ENCODE results near the gene SNPH.

The SNPH gene

DNA sequence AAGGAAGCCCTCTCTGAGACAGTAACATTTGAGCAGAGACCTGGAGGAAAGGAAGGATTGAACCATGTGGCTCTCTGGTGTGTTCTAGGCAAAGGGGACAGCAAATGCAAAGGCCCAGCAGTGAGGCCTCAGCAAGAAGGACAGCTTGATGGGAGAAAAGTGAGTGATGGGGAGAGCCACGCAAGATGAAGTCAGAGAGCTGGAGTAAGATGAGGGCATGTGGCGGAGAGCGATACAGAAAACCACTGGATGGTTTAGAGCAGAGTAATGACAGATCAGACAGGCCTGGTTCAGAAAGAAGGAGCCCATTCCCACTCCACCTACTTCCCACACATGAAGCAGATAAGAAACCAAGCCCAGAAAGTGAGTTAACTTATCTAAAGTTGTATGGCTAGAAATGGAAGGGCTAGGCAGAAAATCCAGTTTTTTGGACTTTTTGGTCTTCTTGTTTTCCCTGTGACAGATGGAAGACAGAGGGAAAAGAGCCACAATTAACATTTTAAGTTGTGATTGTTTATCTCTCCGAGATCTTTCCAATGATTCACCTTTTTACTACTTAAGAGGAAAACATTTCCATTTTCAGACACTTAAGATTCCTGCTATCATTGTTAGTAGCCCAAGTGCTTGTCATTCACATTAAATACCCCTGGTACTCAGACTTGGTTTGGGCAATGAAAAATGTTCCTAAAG, 723 bp upstream of the SNPH start:
- no peak for DNase-seq (ENCODE audit: low read depth in 2 of 2)

DNA sequence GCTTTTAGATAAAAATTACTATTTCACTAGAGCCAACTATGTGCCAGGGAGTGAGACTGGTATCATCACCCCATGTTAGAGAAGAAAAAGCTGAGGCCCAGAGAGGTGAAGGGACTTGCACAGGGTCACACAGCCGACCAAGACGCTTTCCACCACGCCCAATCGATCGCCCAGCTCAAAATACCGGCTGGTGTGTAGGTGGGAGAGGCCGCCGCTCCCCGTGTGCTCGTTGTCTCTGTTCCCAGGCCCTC, 253 bp upstream of the SNPH start:
- DNase-seq (ENCODE audit: low read depth in 2 of 2), result no peak

DNA sequence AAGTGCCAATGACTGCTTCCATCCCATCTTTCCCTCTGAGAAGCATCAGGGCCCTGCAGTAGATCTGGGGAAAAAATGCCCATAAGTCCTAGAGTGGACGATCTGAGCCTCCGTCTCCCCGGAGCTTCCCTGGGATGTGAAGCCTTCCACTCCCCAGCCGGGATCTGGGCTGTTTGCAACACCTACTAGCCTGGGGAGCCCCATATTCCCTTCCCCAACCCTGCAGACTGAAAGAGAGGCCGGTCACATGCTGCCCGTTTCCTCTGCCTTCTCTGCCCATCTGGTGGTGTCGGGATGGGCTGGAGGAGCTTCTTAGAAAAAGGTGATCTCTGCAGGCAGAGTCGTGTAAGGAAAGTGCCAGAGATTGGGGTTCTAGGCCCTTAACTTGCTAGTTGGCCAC, 1.1 kb downstream of the SNPH start:
- DNase-seq (ENCODE audit: low read depth in 2 of 2), result no peak

DNA sequence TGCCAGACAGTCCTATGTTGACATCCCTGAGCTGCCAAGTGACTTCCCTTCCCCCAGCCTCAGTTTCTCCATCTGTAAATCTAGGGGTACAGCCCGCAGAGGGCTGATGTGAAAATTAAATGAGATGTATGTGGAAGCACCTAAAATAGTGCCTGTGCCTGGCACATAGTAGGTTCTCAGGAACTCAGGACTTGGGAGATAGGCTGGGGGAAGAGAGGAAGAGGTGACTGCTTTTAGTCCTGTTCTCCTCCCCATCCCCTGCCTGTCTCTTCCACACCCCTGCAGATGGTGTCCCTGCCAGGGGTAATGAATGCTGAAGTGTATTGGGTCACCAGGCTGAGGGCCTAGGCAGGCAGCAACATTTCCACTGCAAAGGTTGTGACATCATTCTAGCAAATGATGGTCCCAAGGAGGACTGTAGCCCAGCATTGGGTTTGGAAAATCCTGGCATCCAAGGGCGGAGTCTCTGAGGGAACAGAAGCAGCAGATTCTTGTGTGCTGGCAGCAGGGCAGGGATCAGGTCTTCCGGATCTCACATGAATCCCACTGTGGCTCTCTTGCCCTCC, 1.8 kb downstream of the SNPH start:
- DNase-seq (ENCODE audit: low read depth in 2 of 2), result no peak

DNA sequence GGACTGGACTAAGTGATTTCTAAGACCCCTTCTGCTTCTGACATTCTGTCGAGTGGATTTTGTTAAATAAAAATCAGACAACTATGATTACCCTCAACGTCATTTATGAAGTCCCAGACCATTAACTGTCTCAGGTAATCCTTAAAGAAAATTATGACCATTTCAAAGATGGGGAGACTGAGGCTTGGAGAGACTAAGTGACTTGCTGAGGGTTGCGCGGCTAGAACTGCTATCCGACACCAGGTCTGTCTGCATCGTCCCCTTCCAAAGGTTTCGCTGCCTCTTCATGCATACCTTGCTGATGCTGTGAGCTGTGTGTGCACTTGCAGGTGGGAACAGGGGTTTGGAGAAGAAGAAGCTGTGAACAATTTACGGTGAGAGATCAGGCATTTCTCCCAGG, 3.1 kb downstream of the SNPH start:
- DNase-seq (ENCODE audit: low read depth in 2 of 2), result no peak

DNA sequence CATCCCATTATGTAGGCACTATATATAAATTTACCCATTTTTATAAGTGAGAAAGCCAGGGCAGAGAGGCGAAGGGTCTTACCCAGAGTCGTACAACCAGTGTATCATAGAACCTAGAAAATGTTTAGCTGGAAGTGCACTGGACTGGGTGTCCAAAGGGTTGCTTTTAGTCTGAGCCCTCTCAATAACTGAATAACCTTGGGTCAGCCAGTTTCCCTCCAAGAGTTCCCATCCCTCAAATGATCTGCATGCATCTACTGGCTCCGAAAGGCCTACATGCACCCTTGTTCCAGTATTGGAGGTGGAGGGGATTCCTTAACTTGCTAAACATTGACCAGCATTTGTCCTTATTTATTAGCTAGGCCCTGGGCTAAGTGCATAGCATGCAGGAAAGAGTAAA, 3.8 kb downstream of the SNPH start:
- no peak for DNase-seq (ENCODE audit: low read depth in 2 of 2)

DNA sequence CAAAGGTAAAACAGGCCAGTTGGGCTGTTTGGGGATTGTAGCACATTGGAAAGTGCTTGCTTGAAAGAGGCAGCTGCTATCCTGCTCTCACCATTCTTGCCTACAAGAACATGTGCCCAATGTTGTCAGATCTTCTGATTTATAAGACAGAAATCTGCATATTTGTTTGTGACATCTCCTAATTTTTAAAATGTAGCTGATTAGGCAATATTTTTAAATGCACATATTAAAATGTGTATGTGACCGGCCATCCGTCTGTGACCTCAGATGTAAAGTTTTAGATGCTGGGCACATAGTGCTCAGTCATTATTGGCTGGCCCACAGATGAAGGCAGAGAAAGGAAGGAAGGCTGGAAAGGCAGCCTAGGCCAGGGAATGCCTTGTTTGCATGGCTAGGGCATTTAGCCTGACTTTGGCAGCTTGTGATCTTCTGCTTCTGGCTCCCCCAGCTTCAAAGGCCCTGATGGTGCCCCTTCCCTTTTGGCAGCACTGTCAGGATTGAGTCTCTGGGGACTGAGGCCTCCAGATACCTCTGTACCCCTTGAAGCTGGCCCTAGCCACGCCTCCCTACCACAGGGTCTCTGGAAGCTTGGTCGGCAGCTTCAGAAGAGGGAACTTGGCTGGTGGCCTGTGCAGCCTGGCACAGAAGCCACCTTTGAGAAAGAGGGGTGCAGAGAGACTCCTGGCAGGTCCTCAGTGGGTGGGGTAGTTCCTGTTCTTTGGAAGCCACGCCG, 6.4 kb downstream of the SNPH start:
- DNase-seq (ENCODE audit: low read depth in 2 of 2), result no peak

DNA sequence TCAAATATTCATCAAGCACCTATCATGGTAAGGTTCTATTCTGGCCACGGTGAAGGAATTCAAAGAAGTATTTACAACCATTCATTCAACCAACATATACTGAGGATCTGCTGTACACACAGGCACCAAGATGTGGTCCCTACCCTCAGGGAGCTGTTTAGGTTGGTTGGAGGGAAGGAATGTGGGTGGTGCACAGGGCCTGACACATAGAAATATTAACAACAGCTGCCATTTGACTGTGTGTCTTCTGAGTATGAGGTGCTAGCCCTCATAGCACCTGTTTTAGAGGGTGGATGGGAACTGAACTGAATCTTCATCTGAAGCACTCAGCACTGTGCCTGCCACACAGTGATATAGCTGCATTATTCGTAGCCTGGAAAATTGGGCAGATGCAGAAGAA, 7.3 kb downstream of the SNPH start:
- DNase-seq (ENCODE audit: low read depth in 2 of 2), result no peak

DNA sequence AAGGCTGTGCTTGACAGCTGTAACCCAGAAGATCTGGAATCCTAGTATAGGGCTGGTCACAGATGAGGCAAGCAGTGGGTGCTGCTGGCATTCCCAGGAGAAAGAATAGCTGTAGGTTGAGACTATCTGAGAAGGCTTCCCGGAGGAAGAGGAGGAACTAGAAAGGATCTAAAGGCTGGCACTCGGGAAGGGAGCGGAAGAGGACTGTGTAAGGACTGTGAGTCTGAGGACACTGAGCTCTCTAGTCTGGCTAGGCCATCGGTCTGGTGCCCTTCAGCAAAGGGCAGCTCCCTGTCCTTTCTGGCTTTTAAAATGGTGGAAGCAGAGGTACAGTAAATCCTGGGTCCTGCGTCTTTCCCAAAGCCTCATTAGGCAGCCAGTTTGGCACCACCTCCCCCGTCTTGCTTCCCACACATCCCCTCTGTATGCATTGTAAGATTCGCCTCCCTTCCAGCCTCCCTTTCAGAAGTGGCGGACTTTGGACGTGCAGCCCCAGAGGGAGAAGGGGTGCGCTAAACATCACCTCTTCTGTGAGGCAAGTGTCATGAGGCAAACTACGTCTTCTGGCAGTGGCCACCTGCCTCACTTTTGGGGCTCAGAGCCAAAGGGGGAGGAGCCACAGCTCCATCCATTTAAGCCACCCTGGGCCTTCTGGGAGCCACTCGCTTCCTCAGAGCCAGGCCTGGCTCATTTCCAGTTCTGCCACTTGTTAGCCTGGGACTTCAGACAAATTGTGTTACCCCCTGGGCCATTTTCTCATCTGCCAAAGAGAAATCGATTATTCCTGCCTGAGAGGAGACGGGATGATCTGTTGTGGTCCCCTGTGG, 8.6 kb downstream of the SNPH start:
- no peak for DNase-seq (ENCODE audit: low read depth in 2 of 2)

DNA sequence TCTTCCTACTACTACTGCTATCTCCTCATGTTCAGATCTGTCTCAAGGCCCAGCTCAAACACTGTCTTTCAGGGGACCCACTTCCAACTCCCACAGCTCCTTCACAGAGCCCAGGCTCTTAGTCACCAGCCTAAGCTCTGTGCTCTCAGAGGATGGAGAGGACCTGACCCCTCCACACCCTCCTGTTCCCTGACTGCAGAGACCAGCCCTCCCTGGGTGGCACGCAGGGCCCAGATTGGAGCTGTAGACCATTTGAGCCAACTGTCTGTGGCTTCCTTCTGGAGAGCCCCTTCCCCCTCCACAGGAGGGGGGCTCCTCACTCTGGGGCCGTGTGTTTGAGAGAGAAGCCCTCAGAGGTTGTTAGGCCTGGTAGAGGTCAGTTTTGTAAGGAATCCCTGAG, 9.8 kb downstream of the SNPH start:
- DNase-seq (ENCODE audit: low read depth in 2 of 2), result no peak

DNA sequence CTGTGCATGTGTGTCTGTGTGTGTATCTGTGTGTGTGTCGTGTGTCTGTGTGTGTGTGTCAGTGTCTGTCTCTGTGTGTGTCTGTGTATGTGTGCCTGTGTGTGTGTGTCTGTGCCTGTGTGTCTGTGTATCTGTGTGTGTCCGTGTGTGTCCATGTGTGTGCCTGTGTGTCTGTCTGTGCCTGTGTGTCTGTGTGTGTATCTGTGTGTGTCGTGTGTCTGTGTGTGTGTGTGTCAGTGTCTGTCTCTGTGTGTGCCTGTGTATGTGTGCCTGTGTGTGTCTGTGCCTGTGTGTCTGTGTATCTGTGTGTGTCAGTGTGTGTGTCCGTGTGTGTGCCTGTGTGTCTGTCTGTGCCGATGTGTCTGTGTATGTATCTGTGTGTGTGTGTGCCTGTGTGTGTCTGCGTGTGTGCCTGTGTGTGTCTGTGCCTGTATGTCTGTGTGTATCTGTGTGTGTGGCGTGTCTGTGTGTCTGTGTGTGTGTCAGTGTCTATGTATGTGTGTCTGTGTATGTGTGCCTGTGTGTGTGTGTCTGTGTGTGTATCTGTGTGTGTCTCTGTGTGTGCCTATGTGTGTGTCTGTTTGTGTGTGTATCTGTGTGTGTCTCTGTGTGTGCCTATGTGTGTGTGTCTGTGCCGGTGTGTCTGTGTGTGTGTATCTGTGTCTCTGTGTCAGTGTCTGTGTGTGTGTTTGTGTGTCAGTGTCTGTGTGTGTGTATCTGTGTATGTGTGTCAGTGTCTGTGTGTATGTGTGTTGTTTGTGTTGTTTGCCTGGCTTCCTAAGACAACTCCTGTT, 11.6 kb downstream of the SNPH start:
- DNase-seq (ENCODE audit: low read depth in 2 of 2), result no peak

DNA sequence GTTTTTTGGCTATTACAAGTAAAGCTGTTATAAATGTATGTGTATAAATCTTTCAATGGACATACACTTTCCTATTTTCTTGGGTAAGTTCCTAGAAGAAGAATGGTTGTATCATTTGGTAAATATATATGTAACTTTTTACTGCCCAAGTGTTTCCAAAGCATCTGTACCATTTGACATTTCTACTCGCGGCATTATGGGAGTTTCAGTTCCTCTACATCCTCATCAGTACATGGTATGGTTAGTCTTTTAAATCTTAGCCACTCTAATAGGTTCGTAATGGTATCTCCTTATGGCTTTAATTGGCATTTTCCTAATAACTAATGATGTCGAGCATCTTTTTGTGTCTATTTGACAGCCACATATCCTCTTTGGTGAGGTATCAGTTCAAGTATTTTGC, 12.9 kb downstream of the SNPH start:
- DNase-seq (ENCODE audit: low read depth in 2 of 2), result no peak

DNA sequence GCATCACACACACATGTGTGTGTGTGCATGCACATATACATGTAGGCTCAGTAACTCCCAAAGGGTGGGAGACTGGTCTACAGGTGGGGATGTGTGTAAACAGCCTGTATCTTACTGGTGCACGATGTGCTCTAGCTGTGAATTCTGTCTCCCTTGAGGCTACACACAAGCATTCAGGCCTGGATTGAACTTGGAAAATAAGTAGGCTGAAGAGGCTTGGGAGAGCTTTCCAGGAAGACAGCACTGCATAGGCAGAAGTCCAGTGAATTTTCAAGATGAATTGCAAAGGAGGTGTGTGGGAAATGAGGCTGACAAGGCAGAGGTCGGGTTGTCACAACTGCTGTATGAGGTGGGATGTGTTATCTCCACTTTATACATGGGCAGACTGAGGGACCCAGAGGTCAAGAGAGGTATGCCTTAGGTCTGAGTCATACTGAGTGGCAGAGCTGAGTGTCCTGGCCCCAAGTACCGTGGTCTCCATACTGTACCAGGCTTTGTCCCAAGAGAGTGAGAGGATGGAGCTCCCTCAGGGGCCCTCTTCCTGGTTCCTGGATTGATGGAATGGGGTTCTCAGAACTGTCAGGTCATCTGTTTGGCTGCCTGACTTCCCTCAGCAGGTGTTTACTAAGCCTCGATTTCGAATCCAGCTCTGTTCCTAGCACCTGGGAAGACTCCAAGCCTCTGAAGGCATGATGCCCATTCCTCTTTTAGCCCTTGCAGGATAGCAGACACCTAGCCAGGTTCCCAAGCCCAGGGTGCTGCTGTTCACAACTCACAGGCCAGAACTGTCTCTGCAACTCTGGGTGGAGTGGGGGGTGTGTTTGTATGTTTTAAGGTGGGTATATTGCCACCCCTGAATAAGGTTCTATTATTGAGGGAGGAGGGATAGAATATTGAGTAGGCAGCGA, 14.4 kb downstream of the SNPH start:
- DNase-seq (ENCODE audit: low read depth in 2 of 2), result no peak

DNA sequence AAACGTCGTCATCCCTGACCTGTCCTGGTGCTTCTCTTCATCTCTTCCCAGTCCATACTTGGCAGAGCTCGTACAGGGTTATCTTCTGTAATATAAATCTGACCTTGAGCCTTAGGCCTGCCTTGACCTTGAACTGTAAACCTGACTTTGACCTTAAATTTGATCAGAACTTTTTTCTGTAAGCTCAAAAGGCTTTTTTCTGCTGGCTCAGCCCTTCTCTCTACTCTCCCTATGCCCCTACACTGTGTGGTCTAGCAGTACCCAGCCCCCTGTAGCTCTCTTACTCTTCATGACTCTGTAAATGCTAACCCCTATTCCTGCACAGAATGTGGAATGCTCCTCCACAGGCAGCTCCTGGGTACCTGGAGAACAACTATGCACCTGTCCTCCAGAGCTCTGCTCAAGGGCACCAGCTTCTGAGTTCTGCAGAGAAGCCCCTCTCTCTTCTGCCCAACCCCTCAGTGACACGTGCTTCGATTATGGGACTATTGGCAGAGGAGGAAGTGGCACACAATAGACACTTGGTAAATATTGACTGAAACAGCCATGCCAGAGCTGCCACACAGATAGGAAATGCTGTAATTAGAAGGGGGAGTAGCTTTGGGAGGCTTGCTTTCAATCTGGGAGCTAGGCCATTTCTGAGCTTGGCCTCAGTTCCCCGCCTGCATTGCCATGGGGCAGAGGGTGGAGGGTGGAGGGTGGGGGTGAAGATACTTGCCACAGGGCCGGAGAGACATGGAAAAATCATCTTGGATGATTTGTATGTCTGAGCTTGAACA, 15.4 kb downstream of the SNPH start:
- no peak for DNase-seq (ENCODE audit: low read depth in 2 of 2)

DNA sequence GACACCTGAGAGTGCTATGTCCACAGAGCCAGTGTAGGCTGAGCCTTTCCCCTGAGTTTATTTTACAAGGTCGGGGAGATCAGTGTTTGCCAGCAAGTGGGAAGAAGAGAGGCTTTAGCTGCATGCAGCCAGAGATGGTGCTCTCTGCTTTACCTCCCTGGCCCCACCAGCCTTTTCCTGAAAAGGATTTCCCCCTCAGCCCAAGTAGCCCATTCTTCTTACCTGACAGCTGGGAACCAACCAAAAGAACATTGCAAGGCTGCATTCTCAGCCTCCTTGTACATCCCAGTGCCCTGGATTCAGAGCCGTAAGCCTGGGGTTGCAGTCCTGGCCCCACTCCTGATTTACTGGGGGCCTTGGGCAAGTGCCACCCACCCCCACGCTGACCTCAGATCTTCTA, 16.9 kb downstream of the SNPH start:
- no peak for DNase-seq (ENCODE audit: low read depth in 2 of 2)

DNA sequence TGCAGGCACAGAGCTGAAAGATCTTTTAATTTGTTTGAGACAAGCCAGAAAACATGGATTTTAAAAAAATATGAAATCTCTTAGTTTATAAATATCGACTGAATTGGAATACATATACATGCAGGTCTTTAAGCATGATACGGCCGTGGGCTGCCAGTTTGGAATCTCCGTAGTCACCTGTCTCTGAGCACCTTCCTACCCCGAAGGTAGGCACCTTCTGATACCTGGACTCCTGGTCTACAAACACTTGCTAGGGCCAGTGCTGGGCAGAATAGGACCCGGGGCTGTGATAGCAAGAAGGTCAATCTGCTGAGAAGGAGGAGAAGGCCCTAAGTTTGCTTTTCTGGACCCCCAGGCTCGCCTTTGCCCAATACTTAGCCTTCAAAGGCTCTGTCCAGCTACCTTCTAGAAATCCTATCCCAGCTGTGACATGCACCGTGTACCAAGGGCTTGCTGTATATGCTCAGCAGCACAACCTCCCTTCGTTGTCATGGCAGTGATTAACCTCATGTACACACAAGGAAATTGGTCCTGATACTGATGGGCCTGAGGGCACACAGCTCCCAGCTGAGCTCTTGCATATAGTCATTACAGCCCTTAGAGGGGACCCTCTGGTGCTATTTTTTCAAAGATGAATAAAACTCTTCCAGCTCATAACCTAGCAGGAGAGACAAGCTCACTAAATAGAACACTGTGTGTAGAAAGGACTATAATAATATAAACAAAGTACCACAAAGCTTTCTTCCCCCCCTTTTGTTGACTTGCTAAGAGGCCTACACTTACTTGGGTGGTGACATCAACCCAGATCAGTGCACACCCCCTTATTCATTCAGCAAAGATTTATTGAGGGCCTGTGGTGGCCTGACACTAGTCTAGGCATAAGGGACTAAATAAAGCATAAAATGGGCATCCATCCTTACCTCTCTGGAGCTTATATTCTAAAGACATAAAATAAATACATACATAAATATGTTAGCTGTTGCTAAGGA, 17.7 kb downstream of the SNPH start:
- DNase-seq (ENCODE audit: low read depth in 2 of 2), result no peak

DNA sequence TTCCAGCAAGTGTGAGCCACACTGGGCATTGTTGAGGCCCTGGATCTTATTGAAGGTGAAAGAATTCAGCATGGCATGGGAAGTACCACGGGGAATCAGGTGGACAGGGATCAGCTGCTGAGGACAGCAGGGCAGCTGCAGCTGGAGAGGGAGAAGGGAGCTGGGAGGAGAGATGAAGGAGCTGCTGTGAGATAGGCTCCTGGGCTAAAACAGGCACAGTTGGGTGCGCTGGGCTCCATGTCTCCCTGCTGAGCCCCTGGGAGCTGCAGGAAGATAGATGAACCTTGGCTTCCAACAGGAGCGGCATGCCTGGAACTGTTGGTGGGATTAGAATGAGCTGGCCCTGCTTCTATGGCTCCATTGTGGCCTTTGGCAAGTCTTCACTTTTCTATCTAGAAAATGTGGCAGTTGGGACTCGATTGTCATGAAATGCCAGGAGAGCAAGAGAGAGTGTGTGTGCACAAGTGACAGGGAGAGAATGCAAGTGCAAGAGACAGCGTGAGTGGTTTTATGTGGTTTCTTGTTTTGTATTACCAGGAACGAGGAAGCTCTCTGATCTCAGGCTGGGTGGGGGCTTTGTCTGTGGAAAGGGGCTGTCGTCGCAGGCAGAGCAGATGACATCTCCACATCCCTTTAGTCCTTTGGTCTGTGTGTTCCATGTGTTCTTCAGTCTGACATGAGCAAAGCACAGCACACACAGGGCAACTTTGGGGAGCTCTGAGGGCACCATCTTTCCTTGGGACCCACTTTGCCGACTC, 20.4 kb downstream of the SNPH start:
- DNase-seq (ENCODE audit: low read depth in 2 of 2), result no peak

DNA sequence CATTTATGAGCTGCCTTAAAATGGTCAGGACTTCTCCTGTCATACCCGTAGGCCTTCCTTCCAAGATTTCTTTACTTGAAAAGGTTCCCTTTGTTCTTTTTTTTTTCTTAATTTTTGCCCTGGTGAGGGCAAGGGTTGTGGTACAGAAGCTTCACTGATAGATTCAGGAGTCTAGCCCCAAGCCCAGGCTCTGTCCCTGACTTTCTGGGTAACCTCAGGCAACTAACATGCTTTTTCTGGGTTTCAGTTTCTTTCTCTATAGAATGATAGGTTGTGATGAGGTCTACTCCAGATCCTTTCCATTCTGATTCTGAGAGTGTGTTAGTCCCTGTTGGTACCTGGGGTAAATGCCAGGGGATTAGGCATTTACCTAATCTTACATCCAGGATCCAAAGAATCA, 21.2 kb downstream of the SNPH start:
- DNase-seq (ENCODE audit: low read depth in 2 of 2), result no peak
